WTC11 (cell line): Measurements from ENCODE around the gene U2AF1L4. TPM values are rescaled to one million over a fixed set of nuclear protein-coding genes. Genes with fewer than 3 reads are reported as not detected.
A peak's percentile ranks its signal among the peaks of the same experiment; 100 is the strongest.

Experiments used
- ATAC-seq: fragments of 200-7000 bp; cut with Tn5 transposase; 2 replicates; pipeline ENCODE4 v1.10.0; 2021; ENCODE audit warnings: mild to moderate bottlenecking, moderate library complexity
- CTCF ChIA-PET: fragments of 300-600 bp; sonication (Branson Sonifier 250); formaldehyde crosslinking; loops from one replicate; lab custom pipeline; 2021; ENCODE audit warnings: antibody characterized with exemption; lab: Charles Lee
- POLR2A ChIA-PET: fragments of 350-600 bp; sonication (Branson Sonifier 250); formaldehyde crosslinking; loops from one replicate; lab custom pipeline; 2021; ENCODE audit warnings: antibody characterized with exemption; lab: Charles Lee
- DNase-seq: peaks from one replicate; pipeline ENCODE4 v3.0.0; 2021; ENCODE audit warnings: low spot score
- H3K27ac Mint-ChIP-seq: 2 replicates; pipeline ENCODE4 v1.8.0; 2021; ENCODE audit warnings: mixed read lengths
- H3K27me3 Mint-ChIP-seq: 2 replicates; pipeline ENCODE4 v1.8.0; 2021; ENCODE audit warnings: low read depth, mild to moderate bottlenecking, moderate library complexity, mixed read lengths
- H3K36me3 Mint-ChIP-seq: 2 replicates; pipeline ENCODE4 v1.8.0; 2021; ENCODE audit warnings: mixed read lengths
- H3K4me1 Mint-ChIP-seq: 2 replicates; pipeline ENCODE4 v1.8.0; 2022; ENCODE audit warnings: mixed read lengths
- H3K4me3 Mint-ChIP-seq: 2 replicates; pipeline ENCODE4 v1.8.0; 2021; ENCODE audit warnings: mild to moderate bottlenecking, moderate library complexity, mixed read lengths
- H3K9me3 Mint-ChIP-seq: 2 replicates; pipeline ENCODE4 v1.8.0; 2021; ENCODE audit warnings: mixed read lengths
- ARID4B ChIP-seq: sonication (generic); formaldehyde crosslinking; IDR thresholded peaks from 2 replicates; pipeline ENCODE4 v1.8.0; 2023; ENCODE audit warnings: missing genetic modification reagents, mild to moderate bottlenecking, borderline replicate concordance
- CDX4 ChIP-seq: fragments of 250-450 bp; sonication (Bioruptor Pico); IDR thresholded peaks from 2 replicates; pipeline ENCODE4 v1.9.0; 2021; ENCODE audit warnings: moderate library complexity, mild to moderate bottlenecking, inconsistent platforms, borderline replicate concordance
- CREB1 ChIP-seq: sonication (generic); formaldehyde crosslinking; IDR thresholded peaks from 2 replicates; pipeline ENCODE4 v1.8.0; 2023; ENCODE audit warnings: mild to moderate bottlenecking, missing genetic modification reagents
- ESRRA ChIP-seq: sonication (generic); formaldehyde crosslinking; IDR thresholded peaks from 2 replicates; pipeline ENCODE4 v1.8.1; 2022; ENCODE audit warnings: mild to moderate bottlenecking, missing genetic modification reagents, borderline replicate concordance
- ETV6 ChIP-seq: sonication (generic); formaldehyde crosslinking; IDR thresholded peaks from 2 replicates; pipeline ENCODE4 v1.8.1; 2022; ENCODE audit warnings: mild to moderate bottlenecking, missing genetic modification reagents
- FOXK1 ChIP-seq: sonication (generic); formaldehyde crosslinking; IDR thresholded peaks from 2 replicates; pipeline ENCODE4 v1.8.0; 2022; ENCODE audit warnings: mild to moderate bottlenecking, moderate library complexity, missing genetic modification reagents
- JUN ChIP-seq: sonication (generic); formaldehyde crosslinking; IDR thresholded peaks from 2 replicates; pipeline ENCODE4 v1.8.0; 2023; ENCODE audit warnings: mild to moderate bottlenecking, missing genetic modification reagents
- NR2C2 ChIP-seq: sonication (generic); formaldehyde crosslinking; IDR thresholded peaks from 2 replicates; pipeline ENCODE4 v1.8.0; 2022; ENCODE audit warnings: mild to moderate bottlenecking, missing genetic modification reagents
- SP1 ChIP-seq: sonication (generic); formaldehyde crosslinking; conservative IDR thresholded peaks from 2 replicates; pipeline ENCODE4 v1.8.1; 2022; ENCODE audit warnings: missing genetic modification reagents
- ZNF121 ChIP-seq: sonication (generic); formaldehyde crosslinking; IDR thresholded peaks from 2 replicates; pipeline ENCODE4 v1.8.0; 2023; ENCODE audit warnings: missing genetic modification reagents
- ZNF232 ChIP-seq: sonication (generic); formaldehyde crosslinking; IDR thresholded peaks from 2 replicates; pipeline ENCODE4 v1.8.0; 2022; ENCODE audit warnings: mild to moderate bottlenecking, missing genetic modification reagents
- ZNF416 ChIP-seq: fragments of 250-450 bp; sonication (Bioruptor Pico); IDR thresholded peaks from 2 replicates; pipeline ENCODE4 v1.9.0; 2021; ENCODE audit warnings: mild to moderate bottlenecking, inconsistent platforms
- ZNF423 ChIP-seq: fragments of 250-450 bp; sonication (Bioruptor Pico); IDR thresholded peaks from 2 replicates; pipeline ENCODE4 v2.1.2; 2022; ENCODE audit warnings: mild to moderate bottlenecking, moderate library complexity
- ZNF425 ChIP-seq: fragments of 250-450 bp; sonication (Bioruptor Pico); conservative IDR thresholded peaks from 2 replicates; pipeline ENCODE4 v1.9.0; 2021; ENCODE audit warnings: mild to moderate bottlenecking
- total RNA-seq: library from RNA; stranded (reverse); gene quantifications from 3 replicates; pipeline ENCODE4 v1.2.3, GENCODE V29; 2021
- TF ChIP-seq, protein P1 (sequence below): fragments of 250-450 bp; sonication (Bioruptor Pico); IDR thresholded peaks from 2 replicates; pipeline ENCODE4 v1.9.0; 2021; ENCODE audit warnings: mild to moderate bottlenecking, borderline replicate concordance
- TF ChIP-seq, protein P2 (sequence below): sonication (generic); formaldehyde crosslinking; conservative IDR thresholded peaks from 2 replicates; pipeline ENCODE4 v1.8.1; 2023; ENCODE audit warnings: mild to moderate bottlenecking, low read depth, missing genetic modification reagents, moderate library complexity
- TF ChIP-seq, protein P3 (sequence below): fragments of 250-450 bp; sonication (Bioruptor Pico); IDR thresholded peaks from 2 replicates; pipeline ENCODE4 v1.8.0; 2021; ENCODE audit warnings: mild to moderate bottlenecking
- TF ChIP-seq, protein P4 (sequence below): sonication (generic); formaldehyde crosslinking; IDR thresholded peaks from 2 replicates; pipeline ENCODE4 v1.8.0; 2023; ENCODE audit warnings: mild to moderate bottlenecking, missing genetic modification reagents

Gene U2AF1L4
- total RNA-seq, 1 experiment from 2014 or later: 20.9 TPM

- peak; percentile 57 for DNase-seq
- CTCF ChIA-PET: interaction anchor here (0.6 kb wide), 1 partner anchor 12 kb away, joined by 3 read pairs; no protein-coding TSS in a partner anchor
Observed at GRCh38 chr19:35781650-35782049, 36.4 kb upstream of the U2AF1L4 start.

GRCh38 chr19:35780717-35781116 is 35.5 kb upstream of the U2AF1L4 start:
- ChIA-PET CTCF (no interaction called here), POLR2A (no interaction called here)
- DNase-seq: no peak
- peaks cover 16% of the 10 kb centered on the region for H3K27me3 Mint-ChIP-seq
- no peak overlapping the region for H3K27ac Mint-ChIP-seq
- no peak overlapping the region for H3K4me3 Mint-ChIP-seq
- no peak for ATAC-seq
- no peaks in the 10 kb centered on the region for H3K9me3 Mint-ChIP-seq
- H3K36me3 Mint-ChIP-seq: no peaks in the 10 kb centered on the region
- peaks cover 45% of the 10 kb centered on the region for H3K4me1 Mint-ChIP-seq
- TF ChIP-seq CDX4 (CRISPR knock-in tag) (no peak), ARID4B (CRISPR knock-in tag) (no peak), JUN (CRISPR knock-in tag) (no peak), FOXK1 (CRISPR knock-in tag) (no peak), ZNF425 (CRISPR knock-in tag) (no peak), ESRRA (CRISPR knock-in tag) (no peak), CREB1 (CRISPR knock-in tag) (no peak), ZNF423 (CRISPR knock-in tag) (no peak)
- TF ChIP-seq, protein P1, sequence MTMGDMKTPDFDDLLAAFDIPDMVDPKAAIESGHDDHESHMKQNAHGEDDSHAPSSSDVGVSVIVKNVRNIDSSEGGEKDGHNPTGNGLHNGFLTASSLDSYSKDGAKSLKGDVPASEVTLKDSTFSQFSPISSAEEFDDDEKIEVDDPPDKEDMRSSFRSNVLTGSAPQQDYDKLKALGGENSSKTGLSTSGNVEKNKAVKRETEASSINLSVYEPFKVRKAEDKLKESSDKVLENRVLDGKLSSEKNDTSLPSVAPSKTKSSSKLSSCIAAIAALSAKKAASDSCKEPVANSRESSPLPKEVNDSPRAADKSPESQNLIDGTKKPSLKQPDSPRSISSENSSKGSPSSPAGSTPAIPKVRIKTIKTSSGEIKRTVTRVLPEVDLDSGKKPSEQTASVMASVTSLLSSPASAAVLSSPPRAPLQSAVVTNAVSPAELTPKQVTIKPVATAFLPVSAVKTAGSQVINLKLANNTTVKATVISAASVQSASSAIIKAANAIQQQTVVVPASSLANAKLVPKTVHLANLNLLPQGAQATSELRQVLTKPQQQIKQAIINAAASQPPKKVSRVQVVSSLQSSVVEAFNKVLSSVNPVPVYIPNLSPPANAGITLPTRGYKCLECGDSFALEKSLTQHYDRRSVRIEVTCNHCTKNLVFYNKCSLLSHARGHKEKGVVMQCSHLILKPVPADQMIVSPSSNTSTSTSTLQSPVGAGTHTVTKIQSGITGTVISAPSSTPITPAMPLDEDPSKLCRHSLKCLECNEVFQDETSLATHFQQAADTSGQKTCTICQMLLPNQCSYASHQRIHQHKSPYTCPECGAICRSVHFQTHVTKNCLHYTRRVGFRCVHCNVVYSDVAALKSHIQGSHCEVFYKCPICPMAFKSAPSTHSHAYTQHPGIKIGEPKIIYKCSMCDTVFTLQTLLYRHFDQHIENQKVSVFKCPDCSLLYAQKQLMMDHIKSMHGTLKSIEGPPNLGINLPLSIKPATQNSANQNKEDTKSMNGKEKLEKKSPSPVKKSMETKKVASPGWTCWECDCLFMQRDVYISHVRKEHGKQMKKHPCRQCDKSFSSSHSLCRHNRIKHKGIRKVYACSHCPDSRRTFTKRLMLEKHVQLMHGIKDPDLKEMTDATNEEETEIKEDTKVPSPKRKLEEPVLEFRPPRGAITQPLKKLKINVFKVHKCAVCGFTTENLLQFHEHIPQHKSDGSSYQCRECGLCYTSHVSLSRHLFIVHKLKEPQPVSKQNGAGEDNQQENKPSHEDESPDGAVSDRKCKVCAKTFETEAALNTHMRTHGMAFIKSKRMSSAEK: no peak
- TF ChIP-seq, protein P2, sequence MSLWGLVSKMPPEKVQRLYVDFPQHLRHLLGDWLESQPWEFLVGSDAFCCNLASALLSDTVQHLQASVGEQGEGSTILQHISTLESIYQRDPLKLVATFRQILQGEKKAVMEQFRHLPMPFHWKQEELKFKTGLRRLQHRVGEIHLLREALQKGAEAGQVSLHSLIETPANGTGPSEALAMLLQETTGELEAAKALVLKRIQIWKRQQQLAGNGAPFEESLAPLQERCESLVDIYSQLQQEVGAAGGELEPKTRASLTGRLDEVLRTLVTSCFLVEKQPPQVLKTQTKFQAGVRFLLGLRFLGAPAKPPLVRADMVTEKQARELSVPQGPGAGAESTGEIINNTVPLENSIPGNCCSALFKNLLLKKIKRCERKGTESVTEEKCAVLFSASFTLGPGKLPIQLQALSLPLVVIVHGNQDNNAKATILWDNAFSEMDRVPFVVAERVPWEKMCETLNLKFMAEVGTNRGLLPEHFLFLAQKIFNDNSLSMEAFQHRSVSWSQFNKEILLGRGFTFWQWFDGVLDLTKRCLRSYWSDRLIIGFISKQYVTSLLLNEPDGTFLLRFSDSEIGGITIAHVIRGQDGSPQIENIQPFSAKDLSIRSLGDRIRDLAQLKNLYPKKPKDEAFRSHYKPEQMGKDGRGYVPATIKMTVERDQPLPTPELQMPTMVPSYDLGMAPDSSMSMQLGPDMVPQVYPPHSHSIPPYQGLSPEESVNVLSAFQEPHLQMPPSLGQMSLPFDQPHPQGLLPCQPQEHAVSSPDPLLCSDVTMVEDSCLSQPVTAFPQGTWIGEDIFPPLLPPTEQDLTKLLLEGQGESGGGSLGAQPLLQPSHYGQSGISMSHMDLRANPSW: no peak

More at GRCh38 chr19:35781650-35782049, 36.4 kb upstream of the U2AF1L4 start:
- Mint-ChIP-seq H3K27me3 (peaks cover 11% of the 10 kb centered on the region), H3K9me3 (no peaks in the 10 kb centered on the region), H3K27ac (no peak overlapping the region), H3K36me3 (no peaks in the 10 kb centered on the region), H3K4me3 (no peak overlapping the region; the same call in 1 of the 2 replicates), H3K4me1 (peaks cover 43% of the 10 kb centered on the region)
- peak; percentile 8 for ATAC-seq
- POLR2A ChIA-PET: no interaction called here
- TF ChIP-seq, protein P3, sequence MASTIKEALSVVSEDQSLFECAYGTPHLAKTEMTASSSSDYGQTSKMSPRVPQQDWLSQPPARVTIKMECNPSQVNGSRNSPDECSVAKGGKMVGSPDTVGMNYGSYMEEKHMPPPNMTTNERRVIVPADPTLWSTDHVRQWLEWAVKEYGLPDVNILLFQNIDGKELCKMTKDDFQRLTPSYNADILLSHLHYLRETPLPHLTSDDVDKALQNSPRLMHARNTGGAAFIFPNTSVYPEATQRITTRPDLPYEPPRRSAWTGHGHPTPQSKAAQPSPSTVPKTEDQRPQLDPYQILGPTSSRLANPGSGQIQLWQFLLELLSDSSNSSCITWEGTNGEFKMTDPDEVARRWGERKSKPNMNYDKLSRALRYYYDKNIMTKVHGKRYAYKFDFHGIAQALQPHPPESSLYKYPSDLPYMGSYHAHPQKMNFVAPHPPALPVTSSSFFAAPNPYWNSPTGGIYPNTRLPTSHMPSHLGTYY (CRISPR knock-in tag): no peak
- TF ChIP-seq, protein P4, sequence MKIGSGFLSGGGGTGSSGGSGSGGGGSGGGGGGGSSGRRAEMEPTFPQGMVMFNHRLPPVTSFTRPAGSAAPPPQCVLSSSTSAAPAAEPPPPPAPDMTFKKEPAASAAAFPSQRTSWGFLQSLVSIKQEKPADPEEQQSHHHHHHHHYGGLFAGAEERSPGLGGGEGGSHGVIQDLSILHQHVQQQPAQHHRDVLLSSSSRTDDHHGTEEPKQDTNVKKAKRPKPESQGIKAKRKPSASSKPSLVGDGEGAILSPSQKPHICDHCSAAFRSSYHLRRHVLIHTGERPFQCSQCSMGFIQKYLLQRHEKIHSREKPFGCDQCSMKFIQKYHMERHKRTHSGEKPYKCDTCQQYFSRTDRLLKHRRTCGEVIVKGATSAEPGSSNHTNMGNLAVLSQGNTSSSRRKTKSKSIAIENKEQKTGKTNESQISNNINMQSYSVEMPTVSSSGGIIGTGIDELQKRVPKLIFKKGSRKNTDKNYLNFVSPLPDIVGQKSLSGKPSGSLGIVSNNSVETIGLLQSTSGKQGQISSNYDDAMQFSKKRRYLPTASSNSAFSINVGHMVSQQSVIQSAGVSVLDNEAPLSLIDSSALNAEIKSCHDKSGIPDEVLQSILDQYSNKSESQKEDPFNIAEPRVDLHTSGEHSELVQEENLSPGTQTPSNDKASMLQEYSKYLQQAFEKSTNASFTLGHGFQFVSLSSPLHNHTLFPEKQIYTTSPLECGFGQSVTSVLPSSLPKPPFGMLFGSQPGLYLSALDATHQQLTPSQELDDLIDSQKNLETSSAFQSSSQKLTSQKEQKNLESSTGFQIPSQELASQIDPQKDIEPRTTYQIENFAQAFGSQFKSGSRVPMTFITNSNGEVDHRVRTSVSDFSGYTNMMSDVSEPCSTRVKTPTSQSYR (CRISPR knock-in tag): no peak
- TF ChIP-seq ZNF121 (CRISPR knock-in tag) (no peak), ZNF416 (no peak), ETV6 (CRISPR knock-in tag) (no peak), ZNF232 (CRISPR knock-in tag) (no peak), NR2C2 (CRISPR knock-in tag) (no peak), SP1 (no peak)
